ENCODE results near the gene PARD3B.
A peak's percentile ranks its signal among the peaks of the same experiment; 100 is the strongest.

PARD3B gene

GRCh38 chr2:204972606-204973336 lies 427.5 kb downstream of the PARD3B start:
- DNase-seq, result no peak

- no peak for DNase-seq
These were observed 428.3 kb downstream of the PARD3B start for GRCh38 chr2:204973616-204974015.

- no peak for DNase-seq
These were observed 429.2 kb downstream of the PARD3B start for GRCh38 chr2:204974487-204974886.

- no peak for DNase-seq
These were observed 432.6 kb downstream of the PARD3B start for GRCh38 chr2:204977914-204978313.

GRCh38 chr2:204982303-204982702 lies 437.0 kb downstream of the PARD3B start:
- DNase-seq, result no peak

- peak; percentile 38 for DNase-seq
These were observed 439.2 kb downstream of the PARD3B start for GRCh38 chr2:204984518-204984917.

GRCh38 chr2:204986641-204987040 lies 441.4 kb downstream of the PARD3B start:
- no peak for DNase-seq

- no peak for DNase-seq
These were observed 443.6 kb downstream of the PARD3B start for GRCh38 chr2:204988836-204989235.

- no peak for DNase-seq
These were observed 444.6 kb downstream of the PARD3B start for GRCh38 chr2:204989877-204990276.

- DNase-seq, result no peak
These were observed 456.2 kb downstream of the PARD3B start for GRCh38 chr2:205001300-205001966.

GRCh38 chr2:205002390-205002789 lies 457.1 kb downstream of the PARD3B start:
- DNase-seq, result no peak

- no peak for DNase-seq
These were observed 458.0 kb downstream of the PARD3B start for GRCh38 chr2:205003288-205003687.

GRCh38 chr2:205010196-205010595 lies 464.9 kb downstream of the PARD3B start:
- DNase-seq, result no peak

- no peak for DNase-seq
These were observed 465.8 kb downstream of the PARD3B start for GRCh38 chr2:205011031-205011430.

GRCh38 chr2:205012961-205013360 lies 467.7 kb downstream of the PARD3B start:
- no peak for DNase-seq

- DNase-seq, result no peak
These were observed 468.3 kb downstream of the PARD3B start for GRCh38 chr2:205013586-205013985.

- DNase-seq, result no peak
These were observed 468.9 kb downstream of the PARD3B start for GRCh38 chr2:205014201-205014600.

- DNase-seq, result no peak
These were observed 472.1 kb downstream of the PARD3B start for GRCh38 chr2:205017381-205017780.

- DNase-seq, result no peak
These were observed 472.6 kb downstream of the PARD3B start for GRCh38 chr2:205017912-205018311.

GRCh38 chr2:205020673-205021072 lies 475.4 kb downstream of the PARD3B start:
- DNase-seq, result no peak

- DNase-seq, result no peak
These were observed 477.6 kb downstream of the PARD3B start for GRCh38 chr2:205022841-205023240.

- peak; percentile 95 for DNase-seq
These were observed 479.7 kb downstream of the PARD3B start for GRCh38 chr2:205024822-205025518.

GRCh38 chr2:205025580-205026240 lies 480.4 kb downstream of the PARD3B start:
- no peak for DNase-seq

All from EL (cell line).